Measurements from ENCODE around the gene SETBP1.

The SETBP1 gene

GRCh38 chr18:44819944-44820510 lies 139.3 kb downstream of the SETBP1 start:
- no peak for DNase-seq

- DNase-seq = no peak
Measured at GRCh38 chr18:44821924-44822323, 141.2 kb downstream of the SETBP1 start.

GRCh38 chr18:44823286-44823685 lies 142.6 kb downstream of the SETBP1 start:
- no peak for DNase-seq

GRCh38 chr18:44823782-44824181 lies 143.1 kb downstream of the SETBP1 start:
- no peak for DNase-seq

- DNase-seq = no peak
Measured at GRCh38 chr18:44824884-44825283, 144.2 kb downstream of the SETBP1 start.

- no peak for DNase-seq
Measured at GRCh38 chr18:44826418-44827259, 146.0 kb downstream of the SETBP1 start.

GRCh38 chr18:44828080-44828479 lies 147.4 kb downstream of the SETBP1 start:
- DNase-seq = no peak

- no peak for DNase-seq
Measured at GRCh38 chr18:44830581-44830980, 149.9 kb downstream of the SETBP1 start.

- no peak for DNase-seq
Measured at GRCh38 chr18:44833786-44834185, 153.1 kb downstream of the SETBP1 start.

GRCh38 chr18:44834867-44835469 lies 154.3 kb downstream of the SETBP1 start:
- no peak for DNase-seq

GRCh38 chr18:44835703-44836102 lies 155.0 kb downstream of the SETBP1 start:
- DNase-seq = no peak

- no peak for DNase-seq
Measured at GRCh38 chr18:44836263-44836662, 155.6 kb downstream of the SETBP1 start.

- DNase-seq = no peak
Measured at GRCh38 chr18:44837482-44838180, 156.9 kb downstream of the SETBP1 start.

GRCh38 chr18:44838971-44839666 lies 158.4 kb downstream of the SETBP1 start:
- peak; percentile 55 to 56 for DNase-seq

GRCh38 chr18:44840058-44840790 lies 159.5 kb downstream of the SETBP1 start:
- DNase-seq = no peak

- DNase-seq = no peak
Measured at GRCh38 chr18:44841221-44841620, 160.5 kb downstream of the SETBP1 start.

GRCh38 chr18:44841752-44842587 lies 161.3 kb downstream of the SETBP1 start:
- DNase-seq = no peak

GRCh38 chr18:44842588-44843412 lies 162.1 kb downstream of the SETBP1 start:
- DNase-seq = no peak

- no peak for DNase-seq
Measured at GRCh38 chr18:44844486-44844885, 163.8 kb downstream of the SETBP1 start.

GRCh38 chr18:44846450-44846849 lies 165.8 kb downstream of the SETBP1 start:
- DNase-seq = no peak
